Fibroblast of pulmonary artery (primary cell): ENCODE results near the gene RRM2.
"Not testable (repeated sequence)": the region's sequence is repeated elsewhere in the genome, so short reads cannot be mapped to it uniquely, and the experiment has no call there.

ENCODE experiments used
- DNase-seq: peaks from one replicate; pipeline ENCODE4 v3.0.0-alpha.2; 2010; ENCODE audit warnings: low read depth
- H3K4me3 ChIP-seq: replicated peaks from 2 replicates; pipeline ENCODE4 v1.5.1; 2011; ENCODE audit warnings: low read depth, mild to moderate bottlenecking, control low read depth, low read length, moderate library complexity
- CTCF ChIP-seq: IDR thresholded peaks from 2 replicates; pipeline ENCODE4 v1.5.1; 2011; ENCODE audit warnings: mild to moderate bottlenecking, control low read depth, low read length, inconsistent platforms; ENCODE audit errors: missing control alignments

Gene RRM2

DNA sequence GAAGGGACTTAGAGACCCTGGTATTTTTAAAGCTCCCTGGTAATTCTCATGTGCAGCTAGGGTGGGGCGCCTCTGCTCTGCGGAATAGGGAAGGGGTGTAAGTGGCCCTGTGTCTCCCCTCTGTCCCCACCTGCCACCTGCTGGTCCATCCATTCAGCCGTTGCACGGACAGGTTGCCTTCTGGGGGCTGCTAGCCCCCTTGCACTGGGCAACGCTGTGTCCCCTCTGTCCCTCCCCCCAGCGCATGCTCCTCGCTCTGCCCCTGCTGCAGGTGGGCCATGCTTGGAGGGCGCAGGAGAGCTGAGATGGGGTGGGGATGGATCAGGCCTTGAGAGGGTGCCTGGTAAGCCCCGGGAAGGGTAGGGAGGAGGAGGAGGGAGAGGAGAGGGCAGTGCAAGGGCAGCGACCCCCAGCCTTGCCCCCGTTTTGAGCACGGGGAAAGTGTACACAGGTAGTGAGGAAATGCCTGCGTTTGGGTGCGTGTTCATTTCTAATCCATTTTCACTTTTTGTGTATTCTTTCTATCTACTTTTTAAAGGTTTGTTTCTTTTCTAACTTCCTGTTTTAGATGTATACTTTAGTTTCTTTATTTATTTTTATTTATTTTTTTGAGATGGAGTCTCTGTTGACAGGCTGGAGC, 23.9 kb downstream of the RRM2 start:
- H3K4me3 ChIP-seq, result no peak overlapping the region
- DNase-seq, result no peak
- TF ChIP-seq CTCF, result no peak

DNA sequence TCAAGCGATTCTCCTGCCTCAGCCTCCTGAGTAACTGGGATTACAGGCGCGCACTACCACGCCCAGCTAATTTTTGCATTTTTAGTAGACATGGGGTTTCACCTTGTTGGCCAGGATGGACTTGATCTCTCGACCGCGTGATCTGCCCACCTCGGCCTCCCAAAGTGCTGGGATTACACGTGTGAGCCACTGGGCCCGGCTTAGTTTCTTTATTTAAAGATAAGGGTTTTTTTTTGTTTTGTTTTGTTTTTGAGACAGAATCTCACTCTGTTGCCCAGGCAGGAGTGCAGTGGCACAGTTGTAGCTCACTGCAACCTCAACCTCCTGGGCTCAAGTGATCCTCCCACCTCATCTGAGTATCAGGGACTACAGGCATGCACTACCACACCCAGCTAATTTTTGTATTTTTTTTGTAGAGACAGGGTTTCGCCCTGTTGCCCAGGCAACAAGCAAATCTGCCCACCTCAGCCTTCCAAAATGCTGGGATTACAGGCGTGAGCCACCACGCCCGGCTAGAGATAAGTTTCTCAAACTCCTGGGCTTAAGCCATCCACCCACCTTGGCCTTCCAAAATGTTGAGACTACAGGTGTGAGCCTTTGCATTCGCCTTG, 24.6 kb downstream of the RRM2 start:
- not testable (repeated sequence) for H3K4me3 ChIP-seq, DNase-seq

DNA sequence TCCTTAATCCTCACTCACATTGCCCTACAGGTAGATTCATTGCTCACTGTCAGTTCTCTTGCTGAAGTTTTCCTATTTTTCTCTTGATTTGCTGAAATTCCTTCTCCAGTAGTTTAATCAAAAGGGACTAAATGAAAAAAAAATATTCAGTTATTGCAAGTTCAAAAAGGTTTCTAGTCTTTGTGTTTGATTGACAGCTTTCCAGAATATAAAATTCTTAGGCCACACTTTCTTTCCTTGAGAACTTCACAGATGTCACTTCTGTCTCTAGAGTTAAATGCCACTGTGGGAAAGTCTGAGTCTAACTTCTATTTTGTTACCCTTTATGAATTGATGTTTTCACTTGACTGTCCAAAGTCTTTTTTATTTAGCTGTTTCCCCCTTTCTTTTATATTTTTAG, 25.7 kb downstream of the RRM2 start:
- no peak overlapping the region for H3K4me3 ChIP-seq
- TF ChIP-seq CTCF, result no peak
- no peak for DNase-seq

- TF ChIP-seq CTCF, result no peak
- no peak for DNase-seq
- H3K4me3 ChIP-seq, result no peak overlapping the region
Observed at GRCh38 chr2:10149635-10150034, 27.1 kb downstream of the RRM2 start.

GRCh38 chr2:10150436-10150835, 27.9 kb downstream of the RRM2 start:
- TF ChIP-seq CTCF, result no peak
- no peak for DNase-seq
- no peak overlapping the region for H3K4me3 ChIP-seq

DNA sequence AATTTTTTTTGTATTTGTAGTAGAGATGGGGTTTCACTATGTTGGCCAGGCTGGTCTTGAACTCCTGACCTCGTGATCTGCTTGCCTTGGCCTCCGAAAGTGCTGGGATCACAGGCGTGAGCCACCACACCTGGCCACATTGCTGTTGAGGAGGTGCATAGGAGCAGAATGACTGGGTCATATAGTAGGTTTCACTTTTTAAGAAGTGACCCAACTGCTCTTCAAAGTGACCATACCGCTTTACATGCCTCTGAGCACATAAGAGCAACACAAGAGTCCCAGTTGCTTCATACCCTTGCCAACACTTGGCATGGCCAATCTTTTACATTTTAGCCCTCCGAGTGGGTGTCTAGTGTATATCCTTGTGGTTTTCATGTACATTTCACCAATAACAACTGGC, 28.9 kb downstream of the RRM2 start:
- TF ChIP-seq CTCF, result no peak
- H3K4me3 ChIP-seq, result no peak overlapping the region

GRCh38 chr2:10157293-10157692, 34.8 kb downstream of the RRM2 start:
- TF ChIP-seq CTCF, result no peak
- no peak for DNase-seq
- no peak overlapping the region for H3K4me3 ChIP-seq

More for the DNA sequence above, 28.9 kb downstream of the RRM2 start:
- DNase-seq, result no peak
